COLO668 (cell line): Measurements from ENCODE around the gene AXL.
"Not testable (repeated sequence)": the region's sequence is repeated elsewhere in the genome, so short reads cannot be mapped to it uniquely, and the experiment has no call there.

Experiments used
- DNase-seq: peaks from one replicate; lab custom pipeline; 2025; ENCODE audit not compliant: unreplicated experiment; lab: John Stamatoyannopoulos, UW

The AXL gene

DNA sequence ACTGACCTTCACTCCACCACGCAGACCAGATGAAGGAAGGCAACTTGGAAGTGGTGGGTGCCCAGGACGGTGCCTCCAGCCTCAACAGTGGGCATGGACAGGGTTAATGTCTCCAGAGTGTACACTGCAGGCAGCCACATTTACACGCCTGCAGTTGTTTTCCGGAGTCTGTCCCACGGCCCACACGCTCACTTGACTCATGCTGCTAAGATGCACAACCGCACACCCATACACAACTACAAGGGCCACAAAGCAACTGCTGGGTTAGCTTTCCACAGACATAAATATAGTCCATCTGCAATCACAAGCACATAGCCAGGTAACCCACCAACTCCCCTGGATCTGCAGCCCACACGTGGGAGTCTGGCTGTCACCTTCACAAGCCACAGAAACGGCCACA, 12.6 kb upstream of the AXL start:
- DNase-seq, result no peak

GRCh38 chr19:41206926-41207750, 11.9 kb upstream of the AXL start:
- no peak for DNase-seq

- no peak for DNase-seq
Observed at GRCh38 chr19:41214161-41214560, 4.9 kb upstream of the AXL start.

DNA sequence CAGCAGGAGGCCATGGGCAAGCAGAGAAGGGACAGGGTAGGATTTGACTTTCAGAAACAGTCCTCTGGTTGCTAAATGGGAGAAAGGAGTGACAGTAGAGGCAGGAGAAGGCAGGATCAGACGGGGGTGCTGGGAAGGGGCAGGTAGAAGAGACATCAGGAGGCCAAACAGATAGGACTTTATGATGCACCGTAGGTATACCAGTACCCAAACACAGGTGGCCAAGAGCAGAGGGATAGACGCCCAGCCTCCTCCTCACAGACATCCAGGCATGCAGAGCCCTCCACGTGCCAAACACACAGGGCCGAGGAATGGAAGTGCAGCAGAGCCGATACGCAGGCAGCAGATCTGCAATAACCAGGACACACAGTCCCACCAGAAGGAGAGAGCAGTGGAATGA, 1.3 kb upstream of the AXL start:
- no peak for DNase-seq

- DNase-seq, result no peak
Observed at GRCh38 chr19:41218249-41218614, 791 bp upstream of the AXL start.

DNA sequence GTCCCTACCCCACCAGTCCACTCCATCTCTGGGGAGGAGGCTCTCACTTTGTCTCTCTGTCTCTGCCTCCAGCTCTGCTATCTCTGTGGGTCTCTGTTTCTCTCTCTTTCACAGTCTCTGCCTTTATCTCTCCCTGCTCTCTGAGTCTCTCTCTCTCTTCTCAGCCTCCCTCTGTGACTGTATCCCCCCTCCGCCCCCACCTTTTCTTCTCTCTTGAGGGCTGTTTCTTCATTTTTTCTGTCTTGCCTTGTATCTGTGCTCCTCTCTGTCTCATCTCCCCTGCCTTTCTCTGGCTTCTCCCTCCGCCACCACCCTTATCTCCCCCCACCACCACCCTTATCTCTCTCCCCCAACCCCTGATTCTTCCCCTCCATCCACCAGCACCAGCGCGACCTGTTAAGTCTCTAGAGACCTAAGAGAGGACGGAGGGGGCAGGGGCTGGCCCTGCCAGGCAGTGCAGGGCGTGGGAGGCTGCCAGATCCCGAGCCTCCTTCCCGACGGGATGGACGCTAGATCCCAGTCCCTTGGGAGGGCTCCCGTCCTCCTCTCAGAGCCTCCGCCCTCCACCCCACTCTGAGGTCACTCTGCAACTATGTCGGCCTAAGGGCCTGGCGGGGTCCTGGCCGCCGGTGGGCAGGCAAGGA, 1.0 kb downstream of the AXL start:
- DNase-seq, result no peak

DNA sequence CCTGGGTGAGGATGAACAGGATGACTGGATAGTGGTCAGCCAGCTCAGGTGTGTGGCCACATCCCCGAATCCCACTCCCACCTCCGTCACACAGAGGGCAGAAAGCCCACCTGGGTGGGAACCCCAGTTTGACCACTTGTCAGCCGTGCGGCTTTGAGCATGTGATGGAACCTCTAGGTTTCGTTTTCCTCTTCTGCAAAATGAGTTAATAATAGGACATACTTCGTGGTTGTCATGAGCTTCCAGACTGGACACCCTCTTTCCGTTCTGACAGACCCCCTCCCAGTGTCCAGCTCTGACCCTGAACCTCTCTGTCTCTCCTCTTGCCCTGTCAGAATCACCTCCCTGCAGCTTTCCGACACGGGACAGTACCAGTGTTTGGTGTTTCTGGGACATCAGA, 1.8 kb downstream of the AXL start:
- no peak for DNase-seq

GRCh38 chr19:41221514-41222205, 2.6 kb downstream of the AXL start:
- no peak for DNase-seq

DNA sequence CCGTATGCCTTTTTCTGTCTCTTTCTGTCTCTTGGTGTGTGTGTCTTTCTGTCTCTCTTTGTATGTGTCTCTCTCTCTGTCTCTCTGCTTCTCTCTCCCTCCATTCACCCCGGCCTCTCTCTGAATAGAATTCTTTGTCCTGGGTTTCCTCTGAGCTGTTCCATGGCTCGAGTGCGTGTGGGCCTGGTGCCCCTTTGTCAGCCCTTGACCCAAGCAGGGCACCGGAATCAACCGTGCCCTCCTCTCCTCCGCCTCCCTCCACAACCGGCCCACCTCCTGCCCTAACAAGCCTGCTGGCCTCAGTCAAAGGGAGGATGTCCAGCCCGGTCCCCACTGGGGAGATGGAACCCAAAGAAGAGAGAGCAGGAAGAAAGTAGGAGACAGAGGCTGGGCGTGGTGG, 3.2 kb downstream of the AXL start:
- DNase-seq, result no peak

GRCh38 chr19:41223431-41224234, 4.6 kb downstream of the AXL start:
- no peak for DNase-seq

DNA sequence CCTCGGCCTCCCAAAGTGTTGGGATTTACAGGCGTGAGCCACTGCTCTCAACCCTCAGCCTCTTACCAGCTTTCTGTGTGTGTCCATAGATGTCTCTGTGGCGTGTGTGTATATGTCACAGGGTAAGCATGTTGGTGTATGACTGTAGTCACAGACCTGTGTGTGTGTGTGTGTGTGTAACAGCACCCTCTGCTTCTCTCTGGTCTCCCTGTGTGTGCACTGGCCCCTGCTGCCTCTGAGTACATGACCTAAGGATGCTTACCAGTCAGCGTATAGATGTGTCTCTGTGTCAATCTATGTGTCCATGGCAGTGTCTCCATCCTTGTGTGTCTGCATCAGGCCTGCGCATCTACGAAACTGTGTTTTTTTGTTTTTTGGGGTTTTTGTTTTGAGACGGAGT, 5.6 kb downstream of the AXL start:
- no peak for DNase-seq

DNA sequence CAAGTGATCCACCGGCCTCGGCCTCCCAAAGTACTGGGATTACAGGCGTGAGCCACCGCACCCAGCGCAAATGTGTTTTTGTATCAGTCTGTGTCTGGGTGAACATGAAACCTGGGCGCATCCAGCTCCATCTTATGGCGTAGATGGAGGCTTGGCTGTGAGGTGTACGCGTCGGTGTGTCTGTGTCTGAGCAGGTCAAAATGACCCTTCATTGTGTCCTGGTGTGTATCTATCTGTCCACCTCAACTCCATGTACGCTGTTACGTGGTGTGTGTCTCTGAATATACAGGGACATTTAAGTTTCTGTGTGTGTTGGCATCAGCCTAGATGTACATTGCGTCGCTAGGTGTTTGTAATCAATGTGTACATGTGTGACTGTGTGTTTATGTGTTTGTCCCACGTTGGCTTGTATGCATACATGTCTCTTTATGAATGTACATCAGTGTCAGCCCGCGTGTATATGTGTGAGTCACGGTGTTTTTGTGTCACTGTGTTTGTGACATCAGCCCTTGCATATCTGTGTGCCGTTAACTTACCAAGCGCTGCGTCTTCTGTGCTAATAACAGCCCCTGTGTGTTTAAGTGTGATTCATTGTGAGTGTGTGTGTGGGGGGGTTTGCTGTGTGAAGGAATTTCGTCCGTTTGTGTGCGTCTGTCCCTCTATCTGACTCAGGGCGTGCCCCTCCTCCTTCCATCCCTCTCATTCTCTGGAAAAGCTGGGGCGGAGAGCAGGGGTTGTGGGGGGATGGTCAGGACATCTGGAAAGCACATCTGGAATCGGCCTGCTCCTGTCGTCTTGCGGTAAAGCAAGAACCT, 6.4 kb downstream of the AXL start:
- no peak for DNase-seq

DNA sequence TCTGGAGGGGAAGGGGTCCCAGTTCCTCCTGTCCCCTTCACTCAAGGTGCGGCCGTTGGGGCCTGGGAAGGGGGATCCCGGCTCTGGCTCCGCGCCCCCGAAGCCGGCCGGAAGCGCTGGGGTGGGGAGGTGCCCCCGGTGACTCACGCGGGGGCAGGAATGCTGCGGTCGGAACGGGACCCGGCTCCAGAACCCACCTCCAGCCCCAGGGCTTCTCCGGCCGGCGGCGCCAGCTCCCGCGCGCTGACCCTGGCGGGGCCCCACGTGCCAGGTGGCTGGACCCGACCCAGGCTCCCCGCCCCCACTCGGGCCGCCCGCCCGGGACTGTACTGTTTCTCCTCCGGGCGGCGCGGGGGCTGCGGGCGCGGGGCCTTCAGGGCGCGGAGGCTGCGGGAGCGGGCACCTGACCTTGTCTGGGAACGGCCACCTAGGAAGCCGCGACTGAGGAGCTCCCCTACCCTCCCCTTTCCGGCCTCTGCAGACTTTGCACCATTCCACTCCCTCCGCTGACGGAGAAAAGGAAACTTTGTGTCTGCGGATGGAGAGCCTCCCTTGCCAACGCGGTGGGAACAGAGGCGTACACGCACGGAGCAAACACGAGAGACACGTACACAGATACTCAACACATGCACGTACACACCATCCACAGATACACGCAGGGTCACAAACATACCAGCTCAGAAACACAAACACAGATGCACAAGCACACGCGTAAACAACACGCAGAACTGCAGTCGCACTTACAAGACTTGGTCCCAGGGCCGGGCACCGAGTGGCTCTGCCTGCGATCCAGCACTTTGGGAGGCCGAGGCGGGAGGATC, 7.2 kb downstream of the AXL start:
- DNase-seq, result no peak

DNA sequence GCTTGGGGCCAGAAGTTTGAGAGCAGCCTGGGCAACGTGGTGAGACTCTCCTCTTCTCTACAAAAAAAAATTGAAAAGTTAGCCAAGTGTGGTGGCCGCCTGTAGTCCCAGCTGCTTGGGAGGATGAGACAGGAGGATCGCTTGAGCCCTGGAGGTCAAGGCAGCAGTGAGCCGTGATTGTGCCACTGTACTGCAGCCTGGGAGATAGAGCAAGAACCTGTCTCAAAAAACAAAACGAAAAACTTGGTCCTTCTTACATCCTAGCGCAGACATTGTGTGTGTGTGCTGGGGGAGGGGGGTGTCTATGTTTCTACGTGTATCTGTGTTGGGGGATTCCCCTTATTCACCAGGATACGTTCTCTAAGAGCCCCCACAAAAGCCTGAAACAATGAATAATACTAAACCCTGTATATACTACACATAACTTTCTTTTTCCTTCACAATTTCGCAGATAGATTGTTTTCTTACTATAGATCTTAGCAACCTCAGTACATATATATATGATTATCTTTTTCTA, 7.9 kb downstream of the AXL start:
- DNase-seq, result no peak

- no peak for DNase-seq
Observed at GRCh38 chr19:41228486-41228885, 9.5 kb downstream of the AXL start.

DNA sequence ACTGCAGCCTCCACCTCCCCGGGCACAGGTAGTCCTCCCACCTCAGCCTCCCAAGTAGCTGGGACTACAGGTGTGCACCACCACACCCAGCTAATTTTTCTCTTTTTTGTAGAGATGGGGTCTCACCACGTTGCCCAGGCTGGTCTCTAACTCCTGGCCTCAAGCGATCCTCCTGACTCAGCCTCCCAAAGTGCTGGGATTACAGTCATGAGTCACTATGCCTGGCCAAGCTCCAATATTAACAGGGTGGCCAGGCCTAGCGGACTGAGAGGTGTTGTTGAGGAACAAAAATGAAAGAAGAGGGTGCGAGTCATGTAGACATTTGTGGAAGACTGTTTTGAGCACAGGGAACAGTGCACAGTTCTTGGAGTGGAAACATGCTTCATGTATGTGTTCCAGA, 10.3 kb downstream of the AXL start:
- DNase-seq, result not testable (repeated sequence)

DNA sequence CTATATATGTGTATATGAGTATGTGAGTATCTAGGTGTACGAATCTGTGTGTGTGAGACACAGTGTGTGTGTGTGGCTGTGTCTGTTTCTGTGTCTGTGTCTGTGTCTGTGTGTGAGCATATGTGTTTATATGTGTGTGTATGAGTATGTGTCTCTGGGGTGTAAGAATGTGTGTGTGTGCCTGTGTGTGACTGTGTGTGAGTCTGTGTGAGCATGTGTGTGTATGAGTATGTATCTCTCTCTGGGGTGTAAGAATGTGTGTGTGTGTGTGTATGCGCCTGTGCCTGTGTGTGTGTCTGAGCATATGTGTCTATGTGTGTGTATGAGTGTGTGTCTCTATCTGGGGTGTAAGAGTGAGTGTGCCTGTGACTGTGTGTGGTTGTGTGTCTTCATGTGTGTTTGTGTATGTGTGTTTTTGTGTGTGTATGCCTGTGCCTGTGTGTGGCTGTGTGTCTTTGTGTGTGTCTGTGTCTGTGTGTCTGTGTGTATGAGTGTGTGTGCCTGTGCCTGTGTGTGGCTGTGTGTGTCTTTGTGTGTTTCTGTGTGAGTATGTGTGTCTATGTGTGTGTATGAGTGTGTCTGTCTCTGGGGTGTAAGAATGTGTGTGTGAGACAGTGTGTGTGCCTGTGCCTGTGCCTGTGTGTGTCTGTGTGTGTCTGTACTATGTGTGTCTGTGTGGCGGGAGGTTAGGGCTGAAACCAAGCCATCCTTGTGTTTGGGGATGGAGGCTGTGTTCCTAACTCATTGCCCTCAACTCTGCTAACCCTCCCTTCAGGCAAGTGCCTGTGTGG, 11.2 kb downstream of the AXL start:
- no peak for DNase-seq

DNA sequence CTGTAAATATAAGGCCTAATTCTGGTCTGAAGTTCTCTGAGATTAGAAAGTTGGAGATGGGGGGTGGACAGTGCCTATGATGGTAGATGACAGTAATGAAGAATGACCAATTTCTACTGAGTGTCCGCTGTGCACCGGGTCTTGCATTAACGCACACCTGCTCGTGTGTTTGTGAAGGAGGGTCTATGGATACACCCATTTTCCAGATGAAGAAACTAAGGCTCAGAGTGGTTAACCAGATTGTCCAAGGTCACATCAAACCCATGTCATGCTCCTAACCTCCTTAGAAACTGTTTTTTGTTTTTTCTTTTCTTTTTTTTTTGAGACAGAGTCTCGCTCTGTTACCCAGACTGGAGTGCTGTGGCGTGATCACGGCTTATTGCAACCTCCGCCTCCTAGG, 13.7 kb downstream of the AXL start:
- DNase-seq, result no peak

- no peak for DNase-seq
Observed at GRCh38 chr19:41233748-41234240, 14.8 kb downstream of the AXL start.
